Esophagus squamous epithelium (tissue), 4 donors: ENCODE measurements around the gene NRXN3.

Experiments used
- POLR2A ChIP-seq, 4 donors: fragments of 450-650 bp; IDR thresholded peaks; one replicate each; pipeline ENCODE4 v1.6.1; 2017; ENCODE audit warnings: antibody characterized with exemption in 4 of 4, mild to moderate bottlenecking in 4 of 4, moderate library complexity in 3 of 4
- TF ChIP-seq, protein P1 (sequence below), 6 experiments: fragments of 450-650 bp in 4 of 6; fragments of 200-600 bp in 2 of 6; sonication (generic) in 2 of 6; IDR thresholded peaks; one replicate each; pipeline ENCODE4 v1.5.1; 2016 to 2019; ENCODE audit warnings: antibody characterized with exemption in 6 of 6, mild to moderate bottlenecking in 4 of 6, moderate library complexity in 4 of 6

DNA sequence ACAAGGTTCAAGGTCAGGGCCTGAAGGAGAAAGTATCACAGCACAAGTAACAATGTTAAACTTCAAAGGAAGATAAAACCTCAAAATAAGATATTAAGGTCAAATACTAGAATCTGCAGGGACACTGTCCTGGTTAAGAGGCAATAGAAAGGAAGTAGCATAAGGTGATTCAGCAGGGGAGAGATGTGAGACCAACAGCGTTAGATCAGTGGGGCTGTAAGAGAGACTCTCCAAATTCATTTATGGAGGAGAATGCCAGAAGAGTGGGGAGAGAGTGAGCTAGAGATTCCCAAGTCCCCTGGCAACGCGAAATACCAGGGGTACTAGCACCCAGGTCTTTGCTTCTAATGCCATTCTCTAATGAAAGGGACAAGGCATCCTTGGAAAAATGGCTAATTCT lies 1430.2 kb downstream of the NRXN3 start:
- TF ChIP-seq POLR2A (IDR thresholded peaks at IDR 0.05), result no peak
- TF ChIP-seq, protein P1, sequence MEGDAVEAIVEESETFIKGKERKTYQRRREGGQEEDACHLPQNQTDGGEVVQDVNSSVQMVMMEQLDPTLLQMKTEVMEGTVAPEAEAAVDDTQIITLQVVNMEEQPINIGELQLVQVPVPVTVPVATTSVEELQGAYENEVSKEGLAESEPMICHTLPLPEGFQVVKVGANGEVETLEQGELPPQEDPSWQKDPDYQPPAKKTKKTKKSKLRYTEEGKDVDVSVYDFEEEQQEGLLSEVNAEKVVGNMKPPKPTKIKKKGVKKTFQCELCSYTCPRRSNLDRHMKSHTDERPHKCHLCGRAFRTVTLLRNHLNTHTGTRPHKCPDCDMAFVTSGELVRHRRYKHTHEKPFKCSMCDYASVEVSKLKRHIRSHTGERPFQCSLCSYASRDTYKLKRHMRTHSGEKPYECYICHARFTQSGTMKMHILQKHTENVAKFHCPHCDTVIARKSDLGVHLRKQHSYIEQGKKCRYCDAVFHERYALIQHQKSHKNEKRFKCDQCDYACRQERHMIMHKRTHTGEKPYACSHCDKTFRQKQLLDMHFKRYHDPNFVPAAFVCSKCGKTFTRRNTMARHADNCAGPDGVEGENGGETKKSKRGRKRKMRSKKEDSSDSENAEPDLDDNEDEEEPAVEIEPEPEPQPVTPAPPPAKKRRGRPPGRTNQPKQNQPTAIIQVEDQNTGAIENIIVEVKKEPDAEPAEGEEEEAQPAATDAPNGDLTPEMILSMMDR (IDR thresholded peaks at IDR 0.05), result no peak
